Nucleus accumbens (tissue), 56 donors: ENCODE measurements around the gene ADAMTS12.

Experiments used
- DNase-seq, 56 donors: peaks; one replicate each; lab custom pipeline; 2025; lab: John Stamatoyannopoulos, UW

ADAMTS12 gene

GRCh38 chr5:33766023-33766422 is 125.8 kb downstream of the ADAMTS12 start:
- DNase-seq: no peak

GRCh38 chr5:33764786-33765185 is 127.0 kb downstream of the ADAMTS12 start:
- no peak for DNase-seq

- no peak for DNase-seq
Observed at GRCh38 chr5:33763435-33763834, 128.4 kb downstream of the ADAMTS12 start.

- DNase-seq: no peak
Observed at GRCh38 chr5:33762859-33763258, 128.9 kb downstream of the ADAMTS12 start.

- DNase-seq: no peak
Observed at GRCh38 chr5:33761139-33761538, 130.7 kb downstream of the ADAMTS12 start.

- DNase-seq: no peak
Observed at GRCh38 chr5:33758737-33759136, 133.1 kb downstream of the ADAMTS12 start.

GRCh38 chr5:33756491-33756890 is 135.3 kb downstream of the ADAMTS12 start:
- no peak for DNase-seq

GRCh38 chr5:33755231-33755630 is 136.6 kb downstream of the ADAMTS12 start:
- no peak for DNase-seq

- DNase-seq: peak in 1 of 56 donors; percentile 3
Observed at GRCh38 chr5:33753704-33754103, 138.1 kb downstream of the ADAMTS12 start.

GRCh38 chr5:33748754-33749153 is 143.0 kb downstream of the ADAMTS12 start:
- DNase-seq: no peak

GRCh38 chr5:33745101-33745770 is 146.6 kb downstream of the ADAMTS12 start:
- DNase-seq: peak in 1 of 56 donors; percentile 1

GRCh38 chr5:33743099-33743498 is 148.7 kb downstream of the ADAMTS12 start:
- no peak for DNase-seq

- DNase-seq: no peak
Observed at GRCh38 chr5:33742181-33742580, 149.6 kb downstream of the ADAMTS12 start.

- no peak for DNase-seq
Observed at GRCh38 chr5:33738967-33739366, 152.8 kb downstream of the ADAMTS12 start.

GRCh38 chr5:33738097-33738496 is 153.7 kb downstream of the ADAMTS12 start:
- DNase-seq: no peak

- DNase-seq: no peak
Observed at GRCh38 chr5:33737697-33738096, 154.1 kb downstream of the ADAMTS12 start.

GRCh38 chr5:33737284-33737683 is 154.5 kb downstream of the ADAMTS12 start:
- DNase-seq: no peak

- no peak for DNase-seq
Observed at GRCh38 chr5:33736510-33736909, 155.3 kb downstream of the ADAMTS12 start.

GRCh38 chr5:33735072-33735471 is 156.7 kb downstream of the ADAMTS12 start:
- DNase-seq: no peak

- DNase-seq: no peak
Observed at GRCh38 chr5:33734537-33734936, 157.3 kb downstream of the ADAMTS12 start.

GRCh38 chr5:33733225-33733624 is 158.6 kb downstream of the ADAMTS12 start:
- no peak for DNase-seq

GRCh38 chr5:33726422-33727165 is 165.2 kb downstream of the ADAMTS12 start:
- DNase-seq: no peak
